Stomach smooth muscle (tissue), 2 donors: Measurements from ENCODE around the gene DAB1.

Source experiments
- H3K27ac ChIP-seq: one replicate; pipeline ENCODE4 v1.7.0; 2013; ENCODE audit warnings: mild to moderate bottlenecking, low read length, inconsistent platforms
- H3K27me3 ChIP-seq, 2 donors: one replicate each; pipeline ENCODE4 v1.7.0; 2013; ENCODE audit warnings: low read length in 2 of 2; ENCODE audit not compliant: insufficient read depth in 2 of 2, control insufficient read depth in 1 of 2
- H3K36me3 ChIP-seq, 2 donors: one replicate each; pipeline ENCODE4 v1.7.0; 2013; ENCODE audit warnings: low read length in 2 of 2; ENCODE audit not compliant: control insufficient read depth in 2 of 2, insufficient read depth in 2 of 2
- H3K4me1 ChIP-seq: one replicate; pipeline ENCODE4 v1.7.0; 2013; ENCODE audit warnings: low read length; ENCODE audit not compliant: control insufficient read depth, insufficient read depth
- H3K4me3 ChIP-seq, 2 donors: one replicate each; pipeline ENCODE4 v1.7.0; 2013; ENCODE audit warnings: low read length in 2 of 2
- H3K9ac ChIP-seq, 2 donors: one replicate each; pipeline ENCODE4 v1.7.0; 2013; ENCODE audit warnings: low read length in 2 of 2, mild to moderate bottlenecking in 1 of 2
- H3K9me3 ChIP-seq, 2 donors: one replicate each; pipeline ENCODE4 v1.7.0; 2013; ENCODE audit warnings: low read length in 2 of 2; ENCODE audit not compliant: control insufficient read depth in 2 of 2
- donor health status: healthy.
- donor health status: Pancreatic carcinoma.

The DAB1 gene

DNA sequence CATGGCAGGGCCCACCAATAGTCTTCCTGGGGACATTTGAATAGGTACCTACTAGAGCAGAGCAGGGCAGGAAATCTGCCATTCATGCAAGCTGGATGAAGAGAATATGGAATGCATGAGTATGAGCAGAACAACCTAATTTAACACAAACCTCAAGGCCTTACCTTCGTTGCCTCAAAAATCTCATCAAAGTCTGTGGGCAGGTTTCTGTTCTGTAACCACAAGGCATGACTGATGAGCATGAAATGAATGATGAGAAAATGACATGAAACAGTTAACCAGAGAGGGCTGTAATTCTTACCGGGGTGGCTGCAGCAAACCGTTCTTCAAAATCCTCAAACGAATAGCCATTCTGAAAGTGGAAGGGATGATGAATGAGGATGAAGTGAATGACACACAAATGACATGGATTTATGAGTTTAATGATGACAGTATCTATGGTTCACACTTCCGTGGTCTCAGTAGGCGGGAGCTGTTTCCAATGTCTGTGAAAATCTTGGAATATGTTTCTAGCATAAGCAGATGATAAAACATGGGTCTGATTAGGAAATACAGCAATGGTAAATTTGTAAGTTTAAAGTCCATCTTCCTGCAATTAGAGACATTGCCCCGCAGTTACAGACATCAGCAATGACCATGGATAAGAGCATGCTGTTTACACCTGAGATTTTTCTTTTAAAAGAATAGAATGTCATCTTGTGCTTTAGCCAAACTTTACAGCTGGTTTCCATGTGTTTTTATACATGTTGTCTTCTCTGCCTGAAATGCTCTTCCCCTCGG, 390.4 kb downstream of the DAB1 start:
- Histone ChIP-seq H3K9ac (no peak overlapping the region), H3K27ac (no peak overlapping the region), H3K4me3 (no peak overlapping the region), H3K4me1 (no peaks in the 10 kb centered on the region), H3K9me3 (no peaks in the 10 kb centered on the region), H3K27me3 (no peaks in the 10 kb centered on the region), H3K36me3 (no peaks in the 10 kb centered on the region)

GRCh38 chr1:57026624-57027354, 397.1 kb downstream of the DAB1 start:
- no peaks in the 10 kb centered on the region for H3K27me3 ChIP-seq
- peaks cover 10% of the 10 kb centered on the region for H3K4me1 ChIP-seq
- H3K9ac ChIP-seq, result no peak overlapping the region
- no peaks in the 10 kb centered on the region for H3K36me3 ChIP-seq
- no peaks in the 10 kb centered on the region for H3K9me3 ChIP-seq
- H3K27ac ChIP-seq, result no peak overlapping the region
- no peak overlapping the region for H3K4me3 ChIP-seq

- Histone ChIP-seq H3K9me3 (no peaks in the 10 kb centered on the region), H3K4me3 (no peak overlapping the region), H3K9ac (no peak overlapping the region), H3K4me1 (peaks cover 10% of the 10 kb centered on the region), H3K36me3 (no peaks in the 10 kb centered on the region), H3K27me3 (no peaks in the 10 kb centered on the region), H3K27ac (no peak overlapping the region)
These were observed 399.0 kb downstream of the DAB1 start for GRCh38 chr1:57024855-57025254.

GRCh38 chr1:57024428-57024827, 399.4 kb downstream of the DAB1 start:
- Histone ChIP-seq H3K4me1 (peaks cover 10% of the 10 kb centered on the region), H3K36me3 (no peaks in the 10 kb centered on the region), H3K9ac (no peak overlapping the region), H3K4me3 (no peak overlapping the region), H3K9me3 (no peaks in the 10 kb centered on the region), H3K27ac (no peak overlapping the region), H3K27me3 (no peaks in the 10 kb centered on the region)

DNA sequence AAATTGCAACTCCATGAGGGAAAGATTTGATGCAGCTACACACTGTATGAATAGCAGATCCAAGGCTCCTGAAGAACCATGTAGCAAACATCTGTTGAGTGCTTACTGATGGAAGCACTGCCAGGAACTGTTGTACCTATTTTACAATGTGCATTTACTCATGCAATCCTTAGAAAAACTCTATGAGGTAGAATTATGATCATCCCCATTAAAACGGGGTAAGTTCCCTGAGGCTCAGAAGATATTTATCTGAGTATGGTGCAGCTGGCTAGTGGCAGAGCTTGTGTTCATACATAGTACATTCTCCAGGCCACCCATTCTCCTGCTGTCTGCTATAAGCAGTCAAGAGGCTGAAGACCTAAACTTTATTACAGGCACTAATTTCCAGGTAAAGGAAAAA, 403.6 kb downstream of the DAB1 start:
- H3K27me3 ChIP-seq, result no peaks in the 10 kb centered on the region
- no peak overlapping the region for H3K4me3 ChIP-seq
- H3K36me3 ChIP-seq, result no peaks in the 10 kb centered on the region
- peaks cover 5% of the 10 kb centered on the region for H3K4me1 ChIP-seq
- H3K27ac ChIP-seq, result no peak overlapping the region
- no peak overlapping the region for H3K9ac ChIP-seq
- no peaks in the 10 kb centered on the region for H3K9me3 ChIP-seq

DNA sequence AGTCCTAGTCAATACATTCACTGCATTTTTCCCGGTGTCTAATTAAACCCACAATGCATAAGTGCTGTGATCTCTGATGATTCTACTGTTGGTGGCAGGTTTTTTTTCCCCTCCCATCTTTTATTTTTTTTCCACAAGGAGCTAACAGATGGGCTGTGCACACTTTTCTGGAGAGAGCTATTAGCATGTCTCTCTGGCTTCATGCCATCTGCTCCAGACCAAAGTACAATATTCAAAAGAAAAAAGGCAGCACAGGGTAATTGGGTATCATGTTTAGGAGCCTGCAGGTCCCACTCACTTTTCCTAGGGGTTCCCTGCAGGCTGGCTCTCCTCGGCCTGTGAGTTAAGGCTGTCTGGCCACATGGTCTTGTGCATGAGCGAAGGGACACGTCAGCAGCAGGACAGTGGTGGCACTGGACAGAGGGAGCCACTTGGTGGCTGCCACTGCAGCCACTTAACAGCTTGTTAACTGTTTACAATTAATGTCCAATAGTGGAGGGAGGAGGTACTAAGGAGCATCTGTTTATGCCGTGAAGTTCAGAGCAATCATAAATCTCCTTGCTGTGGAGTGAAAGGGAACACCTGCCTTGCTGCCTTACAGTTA, 404.5 kb downstream of the DAB1 start:
- Histone ChIP-seq H3K36me3 (no peaks in the 10 kb centered on the region), H3K27ac (no peak overlapping the region), H3K4me1 (no peaks in the 10 kb centered on the region), H3K9me3 (no peaks in the 10 kb centered on the region), H3K4me3 (no peak overlapping the region), H3K27me3 (no peaks in the 10 kb centered on the region), H3K9ac (no peak overlapping the region)

- no peak overlapping the region for H3K27ac ChIP-seq
- H3K4me3 ChIP-seq, result no peak overlapping the region
- H3K27me3 ChIP-seq, result no peaks in the 10 kb centered on the region
- H3K9ac ChIP-seq, result no peak overlapping the region
- H3K4me1 ChIP-seq, result no peaks in the 10 kb centered on the region
- no peaks in the 10 kb centered on the region for H3K36me3 ChIP-seq
- no peaks in the 10 kb centered on the region for H3K9me3 ChIP-seq
These were observed 405.7 kb downstream of the DAB1 start for GRCh38 chr1:57018119-57018518.

- Histone ChIP-seq H3K4me3 (no peak overlapping the region), H3K4me1 (no peaks in the 10 kb centered on the region), H3K9ac (no peak overlapping the region), H3K36me3 (no peaks in the 10 kb centered on the region), H3K9me3 (no peaks in the 10 kb centered on the region), H3K27me3 (no peaks in the 10 kb centered on the region), H3K27ac (no peak overlapping the region)
These were observed 406.1 kb downstream of the DAB1 start for GRCh38 chr1:57017717-57018116.

- no peaks in the 10 kb centered on the region for H3K36me3 ChIP-seq
- H3K4me1 ChIP-seq, result no peaks in the 10 kb centered on the region
- H3K9ac ChIP-seq, result no peak overlapping the region
- no peaks in the 10 kb centered on the region for H3K9me3 ChIP-seq
- no peak overlapping the region for H3K27ac ChIP-seq
- no peak overlapping the region for H3K4me3 ChIP-seq
- no peaks in the 10 kb centered on the region for H3K27me3 ChIP-seq
These were observed 406.7 kb downstream of the DAB1 start for GRCh38 chr1:57017200-57017599.

DNA sequence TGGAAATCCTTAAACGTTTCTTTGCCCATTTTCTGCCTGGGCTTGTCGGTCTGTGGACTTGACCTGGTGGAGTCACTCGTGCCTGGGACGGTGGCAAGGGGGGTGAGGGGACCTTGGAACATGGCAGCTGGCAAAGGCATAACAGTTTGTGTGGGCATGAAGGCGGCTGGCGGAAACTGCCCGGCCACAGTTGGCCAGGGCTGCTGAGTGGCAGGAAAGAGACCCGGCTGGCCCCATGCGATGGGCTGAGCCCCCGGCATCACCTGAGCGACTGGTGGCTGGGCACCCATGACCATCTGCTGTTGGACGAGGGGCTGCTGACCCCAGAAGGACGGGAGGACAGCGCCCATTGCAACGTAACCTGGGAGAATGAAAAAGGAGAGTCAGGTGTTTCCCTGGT, 408.8 kb downstream of the DAB1 start:
- no peak overlapping the region for H3K27ac ChIP-seq
- peaks cover 3% of the 10 kb centered on the region for H3K4me1 ChIP-seq
- no peak overlapping the region for H3K9ac ChIP-seq
- no peaks in the 10 kb centered on the region for H3K36me3 ChIP-seq
- H3K27me3 ChIP-seq, result no peaks in the 10 kb centered on the region
- no peak overlapping the region for H3K4me3 ChIP-seq
- H3K9me3 ChIP-seq, result no peaks in the 10 kb centered on the region

DNA sequence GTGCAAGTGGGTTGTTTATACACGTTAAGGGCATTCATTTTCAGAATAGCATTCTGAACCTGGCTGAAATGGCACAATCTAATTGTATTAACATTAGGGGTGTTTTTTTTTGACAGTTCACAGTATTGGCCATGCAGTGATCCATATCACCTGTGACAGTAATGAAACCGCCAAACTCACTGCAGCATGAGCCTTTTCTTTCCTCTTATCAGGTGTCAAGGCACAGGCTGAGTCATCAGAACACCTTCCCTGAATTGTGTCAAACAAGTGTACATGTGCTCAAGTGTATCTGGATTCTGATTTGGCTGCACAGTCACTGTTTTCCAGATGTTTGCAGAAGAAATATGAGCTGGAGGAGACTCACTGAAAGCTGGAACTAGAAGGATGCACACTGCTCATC, 410.3 kb downstream of the DAB1 start:
- Histone ChIP-seq H3K36me3 (no peaks in the 10 kb centered on the region), H3K27me3 (no peaks in the 10 kb centered on the region), H3K4me3 (no peak overlapping the region), H3K4me1 (peaks cover 3% of the 10 kb centered on the region), H3K9ac (no peak overlapping the region), H3K27ac (no peak overlapping the region), H3K9me3 (no peaks in the 10 kb centered on the region)
